ENCODE results near the gene SH3TC2.

Gene SH3TC2

GRCh38 chr5:148957591-148958202 is 105.2 kb downstream of the SH3TC2 start:
- no peaks in the 10 kb centered on the region for H3K9me3 ChIP-seq (ENCODE audit: control insufficient read depth, insufficient read depth, low read depth, low read length)
- CTCF ChIA-PET, result interaction anchor here (0.6 to 4.8 kb wide), 57 partner anchors 9 to 1166 kb away, joined by 3 to 87 read pairs (median 4); partner anchors contain the start of gene ADRB2
- H3K27ac ChIP-seq (ENCODE audit: extremely low read depth, low read depth, low read length), result no peak overlapping the region
- POLR2A ChIA-PET, result interaction anchor here (1.1 to 1.5 kb wide), 4 partner anchors 9 to 216 kb away, joined by 3 to 4 read pairs (median 3); partner anchors contain the start of gene ADRB2
- 0 out of 2 replicates have a peak, but pooled peaks have one; percentile 27 for TF ChIP-seq ZIC2 (tag by site-specific recombination; IDR thresholded peaks at IDR 0.05)
- 0 out of 2 replicates have a peak, but pooled peaks have one; percentile 33 for TF ChIP-seq ZNF660 (tag by site-specific recombination; IDR thresholded peaks at IDR 0.05)
- peak; percentile 23; the same call in 1 of the 2 replicates for TF ChIP-seq ZNF335 (tag by site-specific recombination; conservative IDR thresholded peaks at IDR 0.05)
- TF ChIP-seq ZNF2 (tag by site-specific recombination; IDR thresholded peaks at IDR 0.05), result peak; percentile 68; the same call in 1 of the 2 replicates
- no peak for TF ChIP-seq GLI4 (tag by site-specific recombination; IDR thresholded peaks at IDR 0.05)
- no peak for TF ChIP-seq ZNF561 (tag by site-specific recombination; IDR thresholded peaks at IDR 0.05; ENCODE audit: borderline replicate concordance)
- TF ChIP-seq ZNF654 (tag by site-specific recombination; IDR thresholded peaks at IDR 0.05; ENCODE audit: low read depth), result peak; percentile 81
- TF ChIP-seq ZNF175 (tag by site-specific recombination; IDR thresholded peaks at IDR 0.05), result no peak
- TF ChIP-seq CTCF (tag by site-specific recombination; IDR thresholded peaks at IDR 0.05), result peak; percentile 64; the same call in 1 of the 2 replicates
- no peak for TF ChIP-seq KLF16 (tag by site-specific recombination; IDR thresholded peaks at IDR 0.05)
- TF ChIP-seq PBX3 (CRISPR knock-in tag; IDR thresholded peaks at IDR 0.05), result no peak
- peak; percentile 56 for TF ChIP-seq GLIS2 (tag by site-specific recombination; IDR thresholded peaks at IDR 0.05)
- H3K36me3 ChIP-seq (ENCODE audit: control insufficient read depth in 2 of 2, insufficient read depth in 1 of 2, low read length in 2 of 2), result no peaks in the 10 kb centered on the region
- H3K4me3 ChIP-seq (ENCODE audit: low read depth, low read length), result no peak overlapping the region
- no peaks in the 10 kb centered on the region for H3K4me1 ChIP-seq (ENCODE audit: control insufficient read depth, insufficient read depth, low read length)

- no peaks in the 10 kb centered on the region for H3K4me1 ChIP-seq (ENCODE audit: control insufficient read depth, insufficient read depth, low read length)
- no peaks in the 10 kb centered on the region for H3K9me3 ChIP-seq (ENCODE audit: control insufficient read depth, insufficient read depth, low read depth, low read length)
- POLR2A ChIA-PET, result interaction anchor here (1.4 to 1.5 kb wide), 2 partner anchors 130 to 215 kb away, joined by 3 to 4 read pairs; partner anchors contain the start of gene ADRB2
- CTCF ChIA-PET, result interaction anchor here (0.6 to 4.8 kb wide), 41 partner anchors 10 to 687 kb away, joined by 3 to 87 read pairs (median 4); no protein-coding TSS in a partner anchor
- TF ChIP-seq ZBTB20 (tag by site-specific recombination; IDR thresholded peaks at IDR 0.05) (peak; percentile 14; the same call in 1 of the 2 replicates), ZBTB44 (tag by site-specific recombination; IDR thresholded peaks at IDR 0.05) (no peak)
- no peak overlapping the region for H3K27ac ChIP-seq (ENCODE audit: extremely low read depth, low read depth, low read length)
- H3K4me3 ChIP-seq (ENCODE audit: low read depth, low read length), result no peak overlapping the region
- no peaks in the 10 kb centered on the region for H3K36me3 ChIP-seq (ENCODE audit: control insufficient read depth in 2 of 2, insufficient read depth in 1 of 2, low read length in 2 of 2)
Observed at GRCh38 chr5:148956477-148957385, 106.1 kb downstream of the SH3TC2 start.

Measured in HEK293 (cell line).